Neural cell (in vitro differentiated cells): ENCODE results near the gene DAP. TPM values are rescaled to one million over a fixed set of nuclear protein-coding genes. Genes with fewer than 3 reads are reported as not detected.

Source experiments
- H2AFZ ChIP-seq: fragments of 200-600, 300-800 bp; sonication (generic), shearing (Covaris generic); 2 replicates; pipeline ENCODE4 v1.6.0; 2014; ENCODE audit warnings: low read depth, mild to moderate bottlenecking, antibody characterized with exemption, low read length, moderate library complexity
- H3F3A ChIP-seq: fragments of 200-600 bp; shearing (Covaris generic); 2 replicates; pipeline ENCODE4 v1.6.1; 2016; ENCODE audit warnings: mild to moderate bottlenecking, moderate library complexity, mixed read lengths, antibody characterized with exemption, low read length; ENCODE audit not compliant: insufficient read depth, poor library complexity, severe bottlenecking
- H3K27ac ChIP-seq: fragments of 200-600, 300-800 bp; sonication (generic), shearing (Covaris generic); 2 replicates; pipeline ENCODE4 v1.5.1; 2014; ENCODE audit warnings: mild to moderate bottlenecking, low read length, moderate library complexity
- H3K27me3 ChIP-seq: fragments of 300-800, 200-600 bp; sonication (generic), shearing (Covaris generic); 2 replicates; pipeline ENCODE4 v1.6.0; 2014; ENCODE audit warnings: mild to moderate bottlenecking, low read depth, low read length, moderate library complexity; ENCODE audit not compliant: insufficient read depth
- H3K36me3 ChIP-seq: fragments of 300-800, 200-600 bp; sonication (generic), shearing (Covaris generic); 2 replicates; pipeline ENCODE4 v1.5.1; 2014; ENCODE audit warnings: mild to moderate bottlenecking, antibody characterized with exemption, low read length, moderate library complexity; ENCODE audit not compliant: insufficient read depth
- H3K4me2 ChIP-seq: fragments of 300-800, 200-600 bp; sonication (generic), shearing (Covaris generic); 2 replicates; pipeline ENCODE4 v1.6.0; 2014; ENCODE audit warnings: mild to moderate bottlenecking, low read length
- H3K4me3 ChIP-seq: fragments of 300-800, 200-600 bp; sonication (generic), shearing (Covaris generic); 2 replicates; pipeline ENCODE4 v1.5.1; 2014; ENCODE audit warnings: mild to moderate bottlenecking, low read length, moderate library complexity
- H3K79me2 ChIP-seq: fragments of 200-600 bp; shearing (Covaris generic); replicated peaks from 2 replicates; pipeline ENCODE4 v1.6.0; 2014; ENCODE audit warnings: mild to moderate bottlenecking, low read length, moderate library complexity; ENCODE audit not compliant: insufficient read depth
- H3K9ac ChIP-seq: fragments of 300-800, 200-600 bp; sonication (generic), shearing (Covaris generic); 2 replicates; pipeline ENCODE4 v1.6.1; 2016; ENCODE audit warnings: mild to moderate bottlenecking, low read length, mixed read lengths
- H3K9me2 ChIP-seq: fragments of 200-600 bp; shearing (Covaris generic); 2 replicates; pipeline ENCODE4 v1.6.1; 2016; ENCODE audit warnings: mild to moderate bottlenecking, low read length, mixed read lengths; ENCODE audit not compliant: insufficient read depth
- H3K9me3 ChIP-seq: fragments of 200-600, 300-800 bp; sonication (generic), shearing (Covaris generic); 2 replicates; pipeline ENCODE4 v1.6.1; 2016; ENCODE audit warnings: mild to moderate bottlenecking, mixed run types, low read length, moderate library complexity, mixed read lengths
- H4K20me1 ChIP-seq: fragments of 200-600 bp; shearing (Covaris generic); 2 replicates; pipeline ENCODE4 v1.6.1; 2016; ENCODE audit warnings: mild to moderate bottlenecking, mixed run types; ENCODE audit not compliant: insufficient read depth
- CTCF ChIP-seq: fragments of 450-650 bp; IDR thresholded peaks from 2 replicates; pipeline ENCODE4 v1.5.1; 2014; ENCODE audit warnings: antibody characterized with exemption, mild to moderate bottlenecking, moderate library complexity; ENCODE audit not compliant: poor library complexity, severe bottlenecking
- EP300 ChIP-seq: fragments of 450-650 bp; conservative IDR thresholded peaks from 2 replicates; pipeline ENCODE4 v1.6.1; 2014; ENCODE audit warnings: antibody characterized with exemption, mild to moderate bottlenecking, moderate library complexity; ENCODE audit not compliant: poor library complexity, severe bottlenecking
- EZH2 ChIP-seq: fragments of 200-600, 300-800 bp; shearing (Covaris generic), sonication (generic); IDR thresholded peaks from 2 replicates; pipeline ENCODE4 v1.6.1; 2014; ENCODE audit warnings: antibody characterized with exemption, low read length, borderline replicate concordance, mild to moderate bottlenecking; ENCODE audit not compliant: insufficient read depth, poor library complexity, severe bottlenecking
- MXI1 ChIP-seq: fragments of 450-650 bp; conservative IDR thresholded peaks from 2 replicates; pipeline ENCODE4 v1.6.1; 2014; ENCODE audit warnings: antibody characterized with exemption, mild to moderate bottlenecking; ENCODE audit not compliant: poor library complexity, severe bottlenecking
- POLR2AphosphoS5 ChIP-seq: IDR thresholded peaks from 2 replicates; pipeline ENCODE4 v1.6.1; 2012
- RAD21 ChIP-seq: fragments of 450-650 bp; conservative IDR thresholded peaks from 2 replicates; pipeline ENCODE4 v1.6.1; 2014; ENCODE audit warnings: antibody characterized with exemption, mild to moderate bottlenecking, moderate library complexity
- REST ChIP-seq: IDR thresholded peaks from 2 replicates; pipeline ENCODE4 v1.6.1; 2012; ENCODE audit warnings: borderline replicate concordance
- SMC3 ChIP-seq: fragments of 450-650 bp; conservative IDR thresholded peaks from 2 replicates; pipeline ENCODE4 v1.6.1; 2014; ENCODE audit warnings: antibody characterized with exemption, mild to moderate bottlenecking, moderate library complexity; ENCODE audit not compliant: poor library complexity
- TAF1 ChIP-seq: IDR thresholded peaks from 2 replicates; pipeline ENCODE4 v1.6.1; 2012; ENCODE audit warnings: low read depth
- polyA plus RNA-seq: library from polyadenylated mRNA; depleted of rRNA; stranded (reverse); fragments of >200 nt; gene quantifications from 2 replicates; pipeline ENCODE4 v1.2.3, GENCODE V29; 2014

The DAP gene
- polyA plus RNA-seq, 1 donor from 2014 or later, result 9.3 TPM

- peaks cover 3% of the 10 kb centered on the region for H3K9me3 ChIP-seq
- H4K20me1 ChIP-seq, result no peaks in the 10 kb centered on the region
- H3K79me2 ChIP-seq, result no peaks in the 10 kb centered on the region
- no peaks in the 10 kb centered on the region for H3F3A ChIP-seq
- H3K4me2 ChIP-seq, result no peak overlapping the region
- H3K9ac ChIP-seq, result no peak overlapping the region
- TF ChIP-seq EZH2, result no peak
- no peak for TF ChIP-seq TAF1
- TF ChIP-seq REST, result no peak
- no peak for TF ChIP-seq MXI1
- no peak for TF ChIP-seq SMC3
- TF ChIP-seq CTCF, result no peak
- no peak for TF ChIP-seq RAD21
- TF ChIP-seq EP300, result no peak
- no peak for TF ChIP-seq POLR2AphosphoS5
- H3K36me3 ChIP-seq, result no peaks in the 10 kb centered on the region
- no peak overlapping the region for H3K4me3 ChIP-seq
- no peak overlapping the region for H3K27ac ChIP-seq
- H3K27me3 ChIP-seq, result no peaks in the 10 kb centered on the region
- H3K9me2 ChIP-seq, result no peaks in the 10 kb centered on the region
- H2AFZ ChIP-seq, result no peak overlapping the region
Observed at GRCh38 chr5:10658265-10658664, 102.8 kb downstream of the DAP start.

- Histone ChIP-seq H3K79me2 (no peaks in the 10 kb centered on the region), H4K20me1 (no peaks in the 10 kb centered on the region), H3K4me2 (no peak overlapping the region), H3K9ac (no peak overlapping the region), H3K27me3 (no peaks in the 10 kb centered on the region), H3K9me2 (no peaks in the 10 kb centered on the region), H3F3A (no peaks in the 10 kb centered on the region), H2AFZ (no peak overlapping the region), H3K36me3 (no peaks in the 10 kb centered on the region), H3K4me3 (no peak overlapping the region), H3K27ac (no peak overlapping the region), H3K9me3 (peaks cover 3% of the 10 kb centered on the region)
- no peak for TF ChIP-seq REST
Observed at GRCh38 chr5:10655972-10656830, 104.8 kb downstream of the DAP start.
